MCF 10A (cell line): ENCODE results near the gene NOM1. TPM values are rescaled to one million over a fixed set of nuclear protein-coding genes. Genes with fewer than 3 reads are reported as not detected.

Source experiments
- BruUV-seq: library from RNA; stranded (reverse); fragments of 400-500 nt; replicated peaks from 2 replicates; lab custom pipeline; 2021; lab: Mats Ljungman, UMichigan
- CTCF ChIA-PET: fragments of 300-600 bp; sonication (Branson Sonifier 250); formaldehyde crosslinking; extraction: SDS; loops from one replicate; lab custom pipeline; 2021; ENCODE audit warnings: antibody characterized with exemption, inconsistent platforms; lab: Yijun Ruan, JAX
- POLR2A ChIA-PET: fragments of 300-600, 350-650 bp; sonication (Branson Sonifier 250); formaldehyde crosslinking; extraction: SDS; loops from one replicate; lab custom pipeline; 2020; ENCODE audit warnings: antibody characterized with exemption, inconsistent platforms; lab: Yijun Ruan, JAX
- DNase-seq: peaks from one replicate; pipeline ENCODE4 v3.0.0-alpha.2; 2018; ENCODE audit not compliant: unreplicated experiment
- H3K27ac Mint-ChIP-seq: one replicate; pipeline ENCODE4 v1.8.0; 2022; ENCODE audit warnings: mild to moderate bottlenecking, low read depth, mixed read lengths; ENCODE audit not compliant: unreplicated experiment
- H3K27me3 Mint-ChIP-seq: one replicate; pipeline ENCODE4 v1.8.0; 2022; ENCODE audit warnings: mixed read lengths; ENCODE audit not compliant: insufficient read depth, unreplicated experiment
- H3K36me3 Mint-ChIP-seq: one replicate; pipeline ENCODE4 v1.8.0; 2022; ENCODE audit warnings: mild to moderate bottlenecking, moderate library complexity, mixed read lengths; ENCODE audit not compliant: insufficient read depth, unreplicated experiment
- H3K4me1 Mint-ChIP-seq: one replicate; pipeline ENCODE4 v1.8.0; 2022; ENCODE audit warnings: mixed read lengths; ENCODE audit not compliant: insufficient read depth, unreplicated experiment
- H3K4me3 Mint-ChIP-seq: one replicate; pipeline ENCODE4 v1.8.0; 2022; ENCODE audit warnings: mild to moderate bottlenecking, moderate library complexity, mixed read lengths; ENCODE audit not compliant: unreplicated experiment
- H3K9me3 Mint-ChIP-seq: one replicate; pipeline ENCODE4 v1.8.0; 2022; ENCODE audit warnings: mixed read lengths; ENCODE audit not compliant: unreplicated experiment
- CTCF ChIP-seq: fragments of 200-600 bp; IDR thresholded peaks from one replicate; pipeline ENCODE4 v1.8.0; 2022; ENCODE audit warnings: antibody characterized with exemption, mild to moderate bottlenecking; ENCODE audit not compliant: unreplicated experiment
- intact Hi-C: fragments of 100-400 bp; cut with micrococcal nuclease; formaldehyde crosslinking; loops from 2 replicates; pipeline ENCODE4 v1.14.1; 2022
- total RNA-seq: library from RNA; stranded (reverse); gene quantifications from 2 replicates; pipeline ENCODE4 v1.2.3, GENCODE V29; 2022

Gene NOM1
- total RNA-seq, 1 experiment from 2014 or later, result 34.1 TPM

- Mint-ChIP-seq H3K4me1 (no peaks in the 10 kb centered on the region), H3K27me3 (peaks cover 40% of the 10 kb centered on the region), H3K36me3 (no peaks in the 10 kb centered on the region), H3K4me3 (no peak overlapping the region), H3K9me3 (no peaks in the 10 kb centered on the region), H3K27ac (no peak overlapping the region)
- no TSS peak for BruUV-seq
- CTCF ChIA-PET, result interaction anchor here (0.5 kb wide), 1 partner anchor 119 kb away, joined by 3 read pairs; no protein-coding TSS in a partner anchor
- DNase-seq, result no peak
- intact Hi-C loops, result no loop called here
- no peak for TF ChIP-seq CTCF
- POLR2A ChIA-PET, result no interaction called here
Measured at GRCh38 chr7:157021071-157021870, 71.8 kb downstream of the NOM1 start.

GRCh38 chr7:157021871-157022680, 72.6 kb downstream of the NOM1 start:
- Mint-ChIP-seq H3K27me3 (peaks cover 40% of the 10 kb centered on the region), H3K9me3 (no peaks in the 10 kb centered on the region), H3K27ac (no peak overlapping the region), H3K4me1 (no peaks in the 10 kb centered on the region), H3K36me3 (no peaks in the 10 kb centered on the region), H3K4me3 (no peak overlapping the region)
- no peak for DNase-seq
- TF ChIP-seq CTCF, result no peak
- intact Hi-C loops, result no loop called here
- BruUV-seq, result no TSS peak
- ChIA-PET CTCF (no interaction called here), POLR2A (interaction anchor here (0.6 to 0.8 kb wide), 2 partner anchors 12 to 150 kb away, joined by 3 read pairs; partner anchors contain the start of gene MNX1)

Other genes with a start within 250 kb of the NOM1 start
- 95.6 and 105 TPM in 2 replicates for gene LMBR1, start 56.5 kb upstream of the NOM1 start, total RNA-seq
- gene MNX1, start 61.0 kb downstream of the NOM1 start, total RNA-seq, result 0.42 and 0.47 TPM in 2 replicates
- gene UBE3C, start 189.2 kb downstream of the NOM1 start, total RNA-seq, result 61.9 and 72.8 TPM in 2 replicates